HepG2 (cell line): ENCODE measurements around the gene AHCYL2. TPM values are rescaled to one million over a fixed set of nuclear protein-coding genes. Genes with fewer than 3 reads are reported as not detected.

Experiments
- ATAC-seq: fragments of 200-7000 bp; cut with Tn5 transposase; 3 replicates; pipeline ENCODE4 v1.9.1; 2020; ENCODE audit warnings: mild to moderate bottlenecking, moderate library complexity
- BruUV-seq: library from RNA; stranded (reverse); fragments of 400-500 nt; replicated peaks from 2 replicates; lab custom pipeline; 2021; lab: Mats Ljungman, UMichigan
- CTCF ChIA-PET: fragments of 300-600 bp; formaldehyde crosslinking; extraction: SDS; loops from one replicate; lab custom pipeline; 2021; ENCODE audit warnings: low total read pairs, inconsistent platforms, low intra/inter-chr PET ratio; lab: Yijun Ruan, JAX
- POLR2A ChIA-PET: fragments of 350-600 bp; sonication (Branson Sonifier 250); formaldehyde crosslinking; loops from one replicate; lab custom pipeline; 2020; ENCODE audit warnings: antibody characterized with exemption, inconsistent platforms; lab: Yijun Ruan, JAX
- DNase-seq: peaks from one replicate; pipeline ENCODE4 v3.0.0-alpha.2; 2015; ENCODE audit warnings: low spot score
- FAIRE-seq: peaks from 3 replicates; lab custom pipeline; 2011; peaks lifted over from hg19 to GRCh38; lab: Jason Lieb, UNC
- H2AFZ ChIP-seq: one replicate; pipeline ENCODE4 v1.6.1; 2011; ENCODE audit warnings: low read length, inconsistent platforms
- H3K27ac ChIP-seq: fragments of 300-600 bp; 3 replicates; pipeline ENCODE4 v1.8.0; 2011; ENCODE audit warnings: mixed run types, mild to moderate bottlenecking, mixed read lengths, low read length, inconsistent platforms; ENCODE audit not compliant: insufficient read depth; ENCODE audit errors: extremely low read length
- H3K27me3 ChIP-seq, 2 experiments: fragments of 200-600 bp in 1 of 2; 2 replicates in 1 of 2; 3 replicates in 1 of 2; pipeline versions ENCODE4 v1.6.0 to v1.8.0; 2011; ENCODE audit warnings: low read length in 2 of 2, mild to moderate bottlenecking in 2 of 2, moderate library complexity in 2 of 2, inconsistent platforms in 1 of 2; ENCODE audit not compliant: insufficient read depth in 2 of 2, control insufficient read depth in 1 of 2
- H3K36me3 ChIP-seq, 2 experiments: fragments of 200-600 bp in 1 of 2; replicated peaks in 1 of 2; 2 replicates in 1 of 2; 3 replicates in 1 of 2; pipeline versions ENCODE4 v1.5.1 to v1.8.0; 2011; ENCODE audit warnings: low read length in 2 of 2, inconsistent platforms in 1 of 2; ENCODE audit not compliant: insufficient read depth in 2 of 2, control insufficient read depth in 1 of 2
- H3K4me1 ChIP-seq: 2 replicates; pipeline ENCODE4 v1.5.1; 2012; ENCODE audit warnings: low read length, inconsistent platforms; ENCODE audit not compliant: insufficient read depth
- H3K4me2 ChIP-seq: 2 replicates; pipeline ENCODE4 v1.6.0; 2011; ENCODE audit warnings: low read depth, low read length, inconsistent platforms
- H3K4me3 ChIP-seq, 3 experiments: fragments of 200-600 bp in 1 of 3; sonication (generic), shearing (Covaris generic) in 1 of 3; replicated peaks in 1 of 3; 2 replicates each; pipeline ENCODE4 v1.5.1; 2011 to 2016; ENCODE audit warnings: low read length in 3 of 3, inconsistent platforms in 2 of 3, low read depth in 2 of 3, mild to moderate bottlenecking in 2 of 3, control low read depth in 1 of 3, mixed read lengths in 1 of 3; ENCODE audit not compliant: insufficient read depth in 1 of 3
- H3K79me2 ChIP-seq: one replicate; pipeline ENCODE4 v1.6.1; 2011; ENCODE audit warnings: low read length, inconsistent platforms; ENCODE audit not compliant: insufficient read depth
- H3K9ac ChIP-seq: 2 replicates; pipeline ENCODE4 v1.6.0; 2011; ENCODE audit warnings: mild to moderate bottlenecking, low read depth, low read length, inconsistent platforms; ENCODE audit not compliant: insufficient read depth
- H3K9me3 ChIP-seq: 2 replicates; pipeline ENCODE4 v1.5.1; 2012; ENCODE audit warnings: mild to moderate bottlenecking, low read length
- H4K20me1 ChIP-seq: 2 replicates; pipeline ENCODE4 v1.6.0; 2011; ENCODE audit warnings: inconsistent platforms, mild to moderate bottlenecking, low read length, moderate library complexity; ENCODE audit not compliant: insufficient read depth
- ARNT ChIP-seq: fragments of 450-650 bp; IDR thresholded peaks from 2 replicates; pipeline ENCODE4 v1.6.1; 2017
- FOXK1 ChIP-seq: sonication (generic); formaldehyde crosslinking; IDR thresholded peaks from 2 replicates; pipeline ENCODE4 v1.4.0; 2020; ENCODE audit warnings: low read depth, missing genetic modification reagents, borderline replicate concordance
- HMGA1 ChIP-seq: sonication (generic); formaldehyde crosslinking; conservative IDR thresholded peaks from 2 replicates; pipeline ENCODE4 v1.4.0; 2020; ENCODE audit warnings: missing genetic modification reagents
- MAFK ChIP-seq, 2 experiments: IDR thresholded peaks in 1 of 2; conservative IDR thresholded peaks in 1 of 2; 2 replicates each; pipeline ENCODE4 v1.6.1; 2011; ENCODE audit warnings: improper control_type of control experiment in 2 of 2, low read length in 2 of 2
- NFE2L1 ChIP-seq: sonication (generic); formaldehyde crosslinking; IDR thresholded peaks from 2 replicates; pipeline ENCODE4 v1.4.0; 2020; ENCODE audit warnings: missing genetic modification reagents, mild to moderate bottlenecking, borderline replicate concordance
- NR1H2 ChIP-seq: sonication (generic); formaldehyde crosslinking; IDR thresholded peaks from 2 replicates; pipeline ENCODE4 v1.8.1; 2022; ENCODE audit warnings: low read depth, missing genetic modification reagents, borderline replicate concordance
- RFX3 ChIP-seq: IDR thresholded peaks from 2 replicates; pipeline ENCODE4 v1.6.1; 2016; ENCODE audit warnings: missing biosample characterization, missing genetic modification reagents
- TARDBP ChIP-seq: sonication (generic); formaldehyde crosslinking; IDR thresholded peaks from 2 replicates; pipeline ENCODE4 v1.8.0; 2022; ENCODE audit warnings: mild to moderate bottlenecking, missing genetic modification reagents
- TBL1XR1 ChIP-seq: fragments of 150-350 bp; IDR thresholded peaks from 2 replicates; pipeline ENCODE4 v1.6.1; 2014; ENCODE audit warnings: borderline replicate concordance, low read length; ENCODE audit not compliant: partially characterized antibody
- TCF7L2 ChIP-seq: IDR thresholded peaks from 2 replicates; pipeline ENCODE4 v1.6.1; 2011; ENCODE audit warnings: mild to moderate bottlenecking, low read depth, low read length, moderate library complexity
- ZNF230 ChIP-seq: sonication (generic); formaldehyde crosslinking; IDR thresholded peaks from 2 replicates; pipeline ENCODE4 v1.4.0; 2020; ENCODE audit warnings: mild to moderate bottlenecking, missing genetic modification reagents
- ZNF570 ChIP-seq: sonication (generic); formaldehyde crosslinking; IDR thresholded peaks from 2 replicates; pipeline ENCODE4 v1.4.0; 2020; ENCODE audit warnings: mild to moderate bottlenecking, missing genetic modification reagents, borderline replicate concordance
- ZNF720 ChIP-seq: sonication (generic); formaldehyde crosslinking; IDR thresholded peaks from 2 replicates; pipeline ENCODE4 v1.4.0; 2020; ENCODE audit warnings: missing genetic modification reagents
- ZNF761 ChIP-seq: sonication (generic); formaldehyde crosslinking; conservative IDR thresholded peaks from 2 replicates; pipeline ENCODE4 v1.4.0; 2020; ENCODE audit warnings: mild to moderate bottlenecking, missing genetic modification reagents
- ZNF777 ChIP-seq: sonication (generic); formaldehyde crosslinking; IDR thresholded peaks from 2 replicates; pipeline ENCODE4 v1.4.0; 2020; ENCODE audit warnings: missing genetic modification reagents
- WGBS: methylation state at CpG from one replicate; pipeline ENCODE4 v1.1.6; 2017; ENCODE audit warnings: low lambda C conversion rate; 5-methylcytosine and 5-hydroxymethylcytosine counted together
- in situ Hi-C: cut with HindIII; loops from 2 replicates; pipeline ENCODE4 v1.10.0; 2017; ENCODE audit warnings: low pct_unique_long_range_greater_than_20kb; ENCODE audit not compliant: extremely low pct_ligation_motif_present
- intact Hi-C: fragments of 100-400 bp; cut with micrococcal nuclease; formaldehyde crosslinking; loops from one replicate; pipeline ENCODE4 v1.10.0; 2022; ENCODE audit not compliant: unreplicated experiment
- polyA plus RNA-seq, 8 experiments: library from polyadenylated mRNA; depleted of rRNA in 3 of 8; stranded (reverse) in 7 of 8; unstranded in 1 of 8; fragments of >200 nt; fragmentation: Illumina TruSeq in 4 of 8; extraction: Trizol in 4 of 8; gene quantifications; 2 replicates each; pipeline versions ENCODE4 v1.2.1 to v1.2.3, GENCODE V29; 2011 to 2016; ENCODE audit warnings: low read depth in 4 of 8, missing spikeins in 1 of 8, mixed read lengths in 1 of 8; ENCODE audit not compliant: insufficient read depth in 1 of 8
- total RNA-seq, 5 experiments: library from RNA; depleted of rRNA; stranded (reverse); fragments of >200 nt; fragmentation: Illumina TruSeq; extraction: Trizol; gene quantifications; 2 replicates each; pipeline ENCODE4 v1.2.3, GENCODE V29; 2016; ENCODE audit warnings: low read depth in 1 of 5
- TF ChIP-seq, protein P1 (sequence below), 2 experiments: sonication (generic) in 1 of 2; formaldehyde crosslinking in 1 of 2; IDR thresholded peaks; 2 replicates each; pipeline versions ENCODE4 v1.5.1 to v1.6.1; 2011 to 2020; ENCODE audit warnings: borderline replicate concordance in 1 of 2, low read depth in 1 of 2, low read length in 1 of 2, mild to moderate bottlenecking in 1 of 2, missing genetic modification reagents in 1 of 2, moderate library complexity in 1 of 2
- TF ChIP-seq, protein P2 (sequence below): sonication (generic); formaldehyde crosslinking; IDR thresholded peaks from 2 replicates; pipeline ENCODE4 v1.4.0; 2020; ENCODE audit warnings: mild to moderate bottlenecking, low read depth, missing genetic modification reagents
- TF ChIP-seq, protein P3 (sequence below): sonication (generic); formaldehyde crosslinking; IDR thresholded peaks from 2 replicates; pipeline ENCODE4 v1.4.0; 2020; ENCODE audit warnings: mild to moderate bottlenecking, missing genetic modification reagents

AHCYL2 gene
- total and polyA plus RNA-seq, 2 of the 13 experiments (the other 11 are each of a cell fraction or from before 2014, with no cell fraction given): 9.5 to 14.7 TPM

DNA sequence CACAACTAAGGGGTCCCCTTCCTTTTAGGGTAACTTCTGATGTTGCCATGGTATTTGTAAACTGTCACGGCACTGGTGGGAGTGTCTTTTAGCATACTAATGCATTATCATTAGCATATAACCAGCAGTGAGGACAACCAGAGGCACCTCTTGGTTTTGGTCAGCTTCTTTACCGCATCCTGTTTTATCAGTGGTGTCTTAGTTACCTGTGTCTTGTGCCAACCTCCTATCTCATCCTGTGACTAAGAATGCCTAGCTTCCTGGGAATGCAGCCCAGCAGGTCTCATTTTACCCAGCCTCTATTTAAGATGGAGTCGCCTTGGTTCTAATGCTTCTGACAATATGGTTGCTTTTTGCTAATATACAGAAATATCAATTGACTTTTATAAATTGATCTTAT is 54.9 kb downstream of the AHCYL2 start:
- Histone ChIP-seq H3K4me1 (no peaks in the 10 kb centered on the region), H2AFZ (no peak overlapping the region), H3K9ac (no peak overlapping the region), H3K79me2 (no peaks in the 10 kb centered on the region), H3K27me3 (no peaks in the 10 kb centered on the region), H3K9me3 (no peaks in the 10 kb centered on the region), H3K4me2 (no peak overlapping the region), H3K4me3 (no peak overlapping the region), H3K27ac (no peak overlapping the region), H4K20me1 (no peaks in the 10 kb centered on the region), H3K36me3 (0 out of 5 replicates have a peak, but pooled peaks cover 0 to 3% of the 10 kb centered on the region in 2 experiments)
- in situ Hi-C loops (no loop called here), intact Hi-C loops (no loop called here)
- BruUV-seq: no TSS peak
- POLR2A ChIA-PET: no interaction called here
- FAIRE-seq (no peak), ATAC-seq (no peak), DNase-seq (no peak)
- CTCF ChIA-PET: no interaction called here
- WGBS: 100% methylated on average over 3 of the region's 3 CpGs
- TF ChIP-seq ARNT (no peak), FOXK1 (CRISPR knock-in tag) (no peak), ZNF777 (no peak), ZNF761 (no peak), RFX3 (no peak), TBL1XR1 (no peak), TARDBP (CRISPR knock-in tag) (no peak), TCF7L2 (no peak), ZNF720 (CRISPR knock-in tag) (no peak), MAFK (conservative IDR thresholded peaks at IDR 0.05 in 1 of 2, IDR thresholded peaks at IDR 0.05 in 1 of 2; ENCODE audit: low read length in 2 of 2) (no peak), ZNF230 (CRISPR knock-in tag) (no peak), HMGA1 (CRISPR knock-in tag) (no peak), ZNF570 (no peak), NR1H2 (CRISPR knock-in tag) (no peak), NFE2L1 (CRISPR knock-in tag) (no peak)
- TF ChIP-seq, protein P1, sequence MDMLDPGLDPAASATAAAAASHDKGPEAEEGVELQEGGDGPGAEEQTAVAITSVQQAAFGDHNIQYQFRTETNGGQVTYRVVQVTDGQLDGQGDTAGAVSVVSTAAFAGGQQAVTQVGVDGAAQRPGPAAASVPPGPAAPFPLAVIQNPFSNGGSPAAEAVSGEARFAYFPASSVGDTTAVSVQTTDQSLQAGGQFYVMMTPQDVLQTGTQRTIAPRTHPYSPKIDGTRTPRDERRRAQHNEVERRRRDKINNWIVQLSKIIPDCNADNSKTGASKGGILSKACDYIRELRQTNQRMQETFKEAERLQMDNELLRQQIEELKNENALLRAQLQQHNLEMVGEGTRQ (IDR thresholded peaks at IDR 0.05; ENCODE audit: low read depth, low read length): no peak
- TF ChIP-seq, protein P1 (CRISPR knock-in tag; IDR thresholded peaks at IDR 0.05; ENCODE audit: borderline replicate concordance): no peak
- TF ChIP-seq, protein P2, sequence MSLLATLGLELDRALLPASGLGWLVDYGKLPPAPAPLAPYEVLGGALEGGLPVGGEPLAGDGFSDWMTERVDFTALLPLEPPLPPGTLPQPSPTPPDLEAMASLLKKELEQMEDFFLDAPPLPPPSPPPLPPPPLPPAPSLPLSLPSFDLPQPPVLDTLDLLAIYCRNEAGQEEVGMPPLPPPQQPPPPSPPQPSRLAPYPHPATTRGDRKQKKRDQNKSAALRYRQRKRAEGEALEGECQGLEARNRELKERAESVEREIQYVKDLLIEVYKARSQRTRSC (CRISPR knock-in tag): no peak
- TF ChIP-seq, protein P3, sequence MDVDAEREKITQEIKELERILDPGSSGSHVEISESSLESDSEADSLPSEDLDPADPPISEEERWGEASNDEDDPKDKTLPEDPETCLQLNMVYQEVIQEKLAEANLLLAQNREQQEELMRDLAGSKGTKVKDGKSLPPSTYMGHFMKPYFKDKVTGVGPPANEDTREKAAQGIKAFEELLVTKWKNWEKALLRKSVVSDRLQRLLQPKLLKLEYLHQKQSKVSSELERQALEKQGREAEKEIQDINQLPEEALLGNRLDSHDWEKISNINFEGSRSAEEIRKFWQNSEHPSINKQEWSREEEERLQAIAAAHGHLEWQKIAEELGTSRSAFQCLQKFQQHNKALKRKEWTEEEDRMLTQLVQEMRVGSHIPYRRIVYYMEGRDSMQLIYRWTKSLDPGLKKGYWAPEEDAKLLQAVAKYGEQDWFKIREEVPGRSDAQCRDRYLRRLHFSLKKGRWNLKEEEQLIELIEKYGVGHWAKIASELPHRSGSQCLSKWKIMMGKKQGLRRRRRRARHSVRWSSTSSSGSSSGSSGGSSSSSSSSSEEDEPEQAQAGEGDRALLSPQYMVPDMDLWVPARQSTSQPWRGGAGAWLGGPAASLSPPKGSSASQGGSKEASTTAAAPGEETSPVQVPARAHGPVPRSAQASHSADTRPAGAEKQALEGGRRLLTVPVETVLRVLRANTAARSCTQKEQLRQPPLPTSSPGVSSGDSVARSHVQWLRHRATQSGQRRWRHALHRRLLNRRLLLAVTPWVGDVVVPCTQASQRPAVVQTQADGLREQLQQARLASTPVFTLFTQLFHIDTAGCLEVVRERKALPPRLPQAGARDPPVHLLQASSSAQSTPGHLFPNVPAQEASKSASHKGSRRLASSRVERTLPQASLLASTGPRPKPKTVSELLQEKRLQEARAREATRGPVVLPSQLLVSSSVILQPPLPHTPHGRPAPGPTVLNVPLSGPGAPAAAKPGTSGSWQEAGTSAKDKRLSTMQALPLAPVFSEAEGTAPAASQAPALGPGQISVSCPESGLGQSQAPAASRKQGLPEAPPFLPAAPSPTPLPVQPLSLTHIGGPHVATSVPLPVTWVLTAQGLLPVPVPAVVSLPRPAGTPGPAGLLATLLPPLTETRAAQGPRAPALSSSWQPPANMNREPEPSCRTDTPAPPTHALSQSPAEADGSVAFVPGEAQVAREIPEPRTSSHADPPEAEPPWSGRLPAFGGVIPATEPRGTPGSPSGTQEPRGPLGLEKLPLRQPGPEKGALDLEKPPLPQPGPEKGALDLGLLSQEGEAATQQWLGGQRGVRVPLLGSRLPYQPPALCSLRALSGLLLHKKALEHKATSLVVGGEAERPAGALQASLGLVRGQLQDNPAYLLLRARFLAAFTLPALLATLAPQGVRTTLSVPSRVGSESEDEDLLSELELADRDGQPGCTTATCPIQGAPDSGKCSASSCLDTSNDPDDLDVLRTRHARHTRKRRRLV (CRISPR knock-in tag): no peak
